ENCODE data around the gene MPI.

MPI gene

DNA sequence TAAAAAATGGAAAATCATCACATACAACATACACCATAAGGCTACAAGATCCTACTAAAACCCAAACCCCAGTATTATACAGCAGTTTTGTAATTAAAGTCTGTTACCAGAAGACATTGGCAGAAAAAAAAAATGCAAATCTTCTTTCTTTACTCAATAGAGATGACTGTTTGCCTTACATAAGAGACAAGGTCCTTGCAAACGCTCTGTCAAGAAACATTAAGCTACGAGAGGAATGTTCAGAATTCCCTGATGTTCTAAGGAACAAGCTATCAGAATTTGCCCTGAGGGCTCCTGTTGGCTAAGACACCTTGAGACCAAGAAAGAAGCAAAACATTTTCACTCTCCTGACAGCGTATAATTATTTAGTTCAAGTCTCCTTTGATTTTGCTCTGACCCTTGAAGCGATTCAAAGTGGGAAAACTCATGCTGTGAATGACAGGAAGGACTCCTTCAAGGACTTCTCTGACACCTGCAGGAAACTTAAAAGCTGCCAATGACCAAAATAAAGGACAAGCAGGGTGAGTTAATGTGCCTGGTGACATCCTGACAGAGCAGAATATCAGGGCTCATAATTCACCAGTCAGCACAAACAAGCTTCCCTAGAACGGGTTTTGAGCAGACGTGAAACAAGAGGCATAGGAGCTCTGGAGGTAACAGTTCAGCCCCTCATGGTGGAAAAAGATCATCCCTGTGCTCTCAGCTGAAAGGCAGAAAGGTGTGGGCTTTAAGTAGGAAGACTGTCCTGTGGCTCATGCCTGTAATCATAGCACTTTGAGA, 19.2 kb upstream of the MPI start:
- FAIRE-seq, result no peak

DNA sequence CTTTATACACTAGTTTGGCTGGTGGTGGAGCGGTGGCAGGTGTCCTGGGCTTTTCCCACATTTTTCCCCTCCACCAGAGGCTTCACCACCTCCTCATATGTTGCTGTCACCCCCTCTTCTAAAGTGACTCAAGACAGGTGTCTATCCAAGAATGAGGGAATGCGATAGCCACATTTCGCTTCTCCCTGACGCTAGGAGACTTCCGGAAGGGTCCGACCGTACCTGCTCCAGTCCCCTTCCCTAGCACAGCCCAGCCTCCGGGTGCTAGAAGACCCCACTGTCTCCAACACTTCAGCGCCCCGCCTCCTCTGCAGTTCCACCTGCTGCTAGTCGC, 17.2 kb upstream of the MPI start:
- TF ChIP-seq, protein P1, sequence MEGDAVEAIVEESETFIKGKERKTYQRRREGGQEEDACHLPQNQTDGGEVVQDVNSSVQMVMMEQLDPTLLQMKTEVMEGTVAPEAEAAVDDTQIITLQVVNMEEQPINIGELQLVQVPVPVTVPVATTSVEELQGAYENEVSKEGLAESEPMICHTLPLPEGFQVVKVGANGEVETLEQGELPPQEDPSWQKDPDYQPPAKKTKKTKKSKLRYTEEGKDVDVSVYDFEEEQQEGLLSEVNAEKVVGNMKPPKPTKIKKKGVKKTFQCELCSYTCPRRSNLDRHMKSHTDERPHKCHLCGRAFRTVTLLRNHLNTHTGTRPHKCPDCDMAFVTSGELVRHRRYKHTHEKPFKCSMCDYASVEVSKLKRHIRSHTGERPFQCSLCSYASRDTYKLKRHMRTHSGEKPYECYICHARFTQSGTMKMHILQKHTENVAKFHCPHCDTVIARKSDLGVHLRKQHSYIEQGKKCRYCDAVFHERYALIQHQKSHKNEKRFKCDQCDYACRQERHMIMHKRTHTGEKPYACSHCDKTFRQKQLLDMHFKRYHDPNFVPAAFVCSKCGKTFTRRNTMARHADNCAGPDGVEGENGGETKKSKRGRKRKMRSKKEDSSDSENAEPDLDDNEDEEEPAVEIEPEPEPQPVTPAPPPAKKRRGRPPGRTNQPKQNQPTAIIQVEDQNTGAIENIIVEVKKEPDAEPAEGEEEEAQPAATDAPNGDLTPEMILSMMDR (IDR thresholded peaks at IDR 0.05; ENCODE audit: insufficient read depth, missing control alignments), result no peak
- DNase-seq (ENCODE audit: insufficient read length, low spot score) (no peak), FAIRE-seq (no peak)

More for the DNA sequence above, 19.2 kb upstream of the MPI start:
- DNase-seq (ENCODE audit: insufficient read length, low spot score), result no peak
- TF ChIP-seq, protein P1 (IDR thresholded peaks at IDR 0.05; ENCODE audit: insufficient read depth, missing control alignments), result no peak

DNA sequence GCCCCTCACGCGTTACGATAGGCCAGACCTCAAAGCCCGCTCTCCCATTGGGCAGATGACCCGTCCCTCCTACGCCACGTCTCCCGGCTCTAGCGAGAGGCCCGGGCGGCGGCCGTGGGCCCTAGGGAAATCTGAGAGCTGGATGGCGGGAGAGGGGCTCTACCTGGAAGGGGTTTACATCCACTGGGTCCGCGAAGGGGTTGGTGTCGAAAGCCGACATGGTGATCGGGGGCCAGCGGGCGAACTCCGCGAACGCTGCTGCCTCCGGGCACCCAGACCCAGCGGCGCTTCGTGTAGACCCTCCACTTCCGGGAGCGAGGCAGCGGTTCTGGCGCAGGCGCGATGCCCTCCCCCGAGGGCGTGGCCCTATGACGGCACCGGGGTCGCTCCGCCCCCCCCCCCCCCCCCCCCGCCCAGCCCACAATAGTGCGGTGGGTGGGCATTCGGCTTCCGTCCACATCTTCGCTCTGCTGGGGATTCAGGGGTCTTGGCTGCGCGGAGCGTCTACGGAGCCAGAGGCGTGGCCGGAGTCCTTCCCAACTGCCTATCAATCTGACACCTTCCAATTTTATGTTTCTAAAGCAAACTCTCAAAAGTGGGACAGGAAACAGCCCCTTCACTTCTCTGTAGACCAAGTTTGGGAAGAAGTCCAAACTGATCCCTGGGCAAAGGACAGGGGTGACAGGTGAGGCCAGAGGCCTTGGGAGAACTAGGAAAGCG, 16.6 kb upstream of the MPI start, which contains the start of gene SCAMP2:
Gene SCAMP2 (minus strand): TSS at position 330 of the 720 bp plus-strand sequence. CDS start 110 bp downstream, at position 220.
- DNase-seq (ENCODE audit: insufficient read length, low spot score), result peak; percentile 91
- TF ChIP-seq, protein P1 (IDR thresholded peaks at IDR 0.05; ENCODE audit: insufficient read depth, missing control alignments), result no peak
- no peak for FAIRE-seq

- TF ChIP-seq, protein P1 (IDR thresholded peaks at IDR 0.05; ENCODE audit: insufficient read depth, missing control alignments), result no peak
- no peak for FAIRE-seq
- no peak for DNase-seq (ENCODE audit: insufficient read length, low spot score)
Measured at GRCh38 chr15:74873756-74874424, 16.0 kb upstream of the MPI start.

DNA sequence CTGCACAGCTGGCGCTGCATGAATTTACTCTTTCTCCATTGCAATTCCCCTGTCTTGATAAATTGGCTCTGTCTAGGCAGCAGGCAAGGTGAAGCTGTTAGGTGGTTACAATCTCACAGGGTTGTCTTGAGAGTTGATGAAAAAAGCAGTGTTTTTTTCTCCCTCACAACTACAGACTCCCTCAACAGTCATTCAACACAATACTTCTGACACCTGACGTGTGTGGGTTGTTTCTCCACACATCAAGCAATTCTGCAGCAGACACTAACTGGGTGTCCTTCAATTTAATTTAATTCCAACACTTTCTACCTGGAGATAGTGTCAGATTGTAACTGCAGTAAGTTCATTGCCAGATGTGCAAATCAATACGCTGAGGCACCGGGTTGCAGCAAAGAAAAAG, 11.6 kb upstream of the MPI start:
- no peak for FAIRE-seq
- TF ChIP-seq, protein P1 (IDR thresholded peaks at IDR 0.05; ENCODE audit: insufficient read depth, missing control alignments), result no peak
- DNase-seq (ENCODE audit: insufficient read length, low spot score), result no peak

DNA sequence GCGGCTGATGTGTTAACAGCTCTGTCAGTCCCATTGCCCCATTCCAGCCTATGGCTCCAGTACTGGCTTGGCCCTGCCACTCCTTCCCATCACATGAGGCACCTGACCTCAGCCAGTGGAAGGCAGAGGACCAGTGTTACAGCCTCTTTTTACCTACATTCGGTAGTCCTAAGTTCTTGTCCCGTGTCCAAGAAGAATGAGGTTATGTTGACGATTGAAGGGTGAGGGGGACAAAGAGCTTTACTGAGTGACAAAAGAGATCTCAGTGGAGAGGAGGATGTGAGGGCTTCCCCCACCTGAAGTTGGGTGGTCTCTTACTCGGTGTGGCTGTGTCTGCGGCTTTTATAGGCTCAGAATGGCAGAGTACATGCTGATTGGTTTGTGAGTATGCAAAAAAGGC, 7.3 kb upstream of the MPI start:
- TF ChIP-seq, protein P1 (IDR thresholded peaks at IDR 0.05; ENCODE audit: insufficient read depth, missing control alignments), result no peak
- DNase-seq (ENCODE audit: insufficient read length, low spot score), result no peak
- FAIRE-seq, result no peak
